Mesothelial cell of epicardium (in vitro differentiated cells): ENCODE measurements around the gene CD83. TPM values are rescaled to one million over a fixed set of nuclear protein-coding genes. Genes with fewer than 3 reads are reported as not detected.

Experiments
- DNase-seq, 2 experiments: peaks; one replicate each; pipeline ENCODE4 v3.0.0; 2021; ENCODE audit warnings: low spot score in 2 of 2; ENCODE audit not compliant: unreplicated experiment in 2 of 2
- H3K27ac Mint-ChIP-seq: 2 replicates; pipeline ENCODE4 v1.8.0; 2021; ENCODE audit warnings: mixed read lengths
- H3K27me3 Mint-ChIP-seq: 2 replicates; pipeline ENCODE4 v1.8.0; 2021; ENCODE audit warnings: low read depth, mixed read lengths
- H3K36me3 Mint-ChIP-seq: 2 replicates; pipeline ENCODE4 v1.8.0; 2021; ENCODE audit warnings: mixed read lengths
- H3K4me1 Mint-ChIP-seq: 2 replicates; pipeline ENCODE4 v1.8.0; 2021; ENCODE audit warnings: mixed read lengths
- H3K4me3 Mint-ChIP-seq: 2 replicates; pipeline ENCODE4 v1.8.0; 2021; ENCODE audit warnings: mild to moderate bottlenecking, moderate library complexity, mixed read lengths
- H3K9me3 Mint-ChIP-seq: 2 replicates; pipeline ENCODE4 v1.8.0; 2021; ENCODE audit warnings: mixed read lengths
- CTCF ChIP-seq: fragments of 200-600 bp; sonication (generic); IDR thresholded peaks from one replicate; pipeline ENCODE4 v1.5.0; 2021; ENCODE audit warnings: antibody characterized with exemption; ENCODE audit not compliant: unreplicated experiment
- total RNA-seq: library from RNA; stranded (reverse); gene quantifications from 3 replicates; pipeline ENCODE4 v1.2.1, GENCODE V29; 2021

Gene CD83
- total RNA-seq, 1 donor from 2014 or later: 6.7 TPM

GRCh38 chr6:14131579-14131978, 14.0 kb downstream of the CD83 start:
- H3K36me3 Mint-ChIP-seq: no peaks in the 10 kb centered on the region
- no peak for TF ChIP-seq CTCF
- peaks cover 12% of the 10 kb centered on the region for H3K4me1 Mint-ChIP-seq
- H3K4me3 Mint-ChIP-seq: no peak overlapping the region
- H3K9me3 Mint-ChIP-seq: no peaks in the 10 kb centered on the region
- DNase-seq: no peak
- H3K27me3 Mint-ChIP-seq: no peaks in the 10 kb centered on the region
- no peak overlapping the region for H3K27ac Mint-ChIP-seq

- no peak for DNase-seq
- Mint-ChIP-seq H3K36me3 (no peaks in the 10 kb centered on the region), H3K4me1 (peaks cover 12% of the 10 kb centered on the region), H3K9me3 (no peaks in the 10 kb centered on the region), H3K4me3 (no peak overlapping the region), H3K27me3 (no peaks in the 10 kb centered on the region), H3K27ac (no peak overlapping the region)
- TF ChIP-seq CTCF: no peak
Measured at GRCh38 chr6:14132244-14132920, 14.8 kb downstream of the CD83 start.

GRCh38 chr6:14132921-14133275, 15.3 kb downstream of the CD83 start:
- H3K27me3 Mint-ChIP-seq: no peaks in the 10 kb centered on the region
- no peak for DNase-seq
- TF ChIP-seq CTCF: no peak
- no peak overlapping the region for H3K27ac Mint-ChIP-seq
- no peaks in the 10 kb centered on the region for H3K36me3 Mint-ChIP-seq
- peaks cover 12% of the 10 kb centered on the region for H3K4me1 Mint-ChIP-seq
- no peak overlapping the region for H3K4me3 Mint-ChIP-seq
- H3K9me3 Mint-ChIP-seq: no peaks in the 10 kb centered on the region

GRCh38 chr6:14134211-14134910, 16.8 kb downstream of the CD83 start:
- no peak for TF ChIP-seq CTCF
- H3K27me3 Mint-ChIP-seq: no peaks in the 10 kb centered on the region
- no peak for DNase-seq
- H3K9me3 Mint-ChIP-seq: no peaks in the 10 kb centered on the region
- H3K4me3 Mint-ChIP-seq: no peak overlapping the region
- H3K27ac Mint-ChIP-seq: no peak overlapping the region
- H3K4me1 Mint-ChIP-seq: peaks cover 12% of the 10 kb centered on the region
- no peaks in the 10 kb centered on the region for H3K36me3 Mint-ChIP-seq

- TF ChIP-seq CTCF: no peak
- Mint-ChIP-seq H3K27me3 (peaks cover 4% of the 10 kb centered on the region), H3K27ac (no peak overlapping the region), H3K9me3 (no peaks in the 10 kb centered on the region), H3K4me3 (no peak overlapping the region), H3K36me3 (no peaks in the 10 kb centered on the region), H3K4me1 (peaks cover 5% of the 10 kb centered on the region)
- no peak for DNase-seq
Measured at GRCh38 chr6:14135893-14136539, 18.4 kb downstream of the CD83 start.
